Smooth muscle cell of the umbilical artery (primary cell): ENCODE results near the gene RAD52. TPM values are rescaled to one million over a fixed set of nuclear protein-coding genes. Genes with fewer than 3 reads are reported as not detected.

ENCODE experiments used
- total RNA-seq: library from RNA; depleted of rRNA; stranded (reverse); fragments of >200 nt; gene quantifications from 2 replicates; pipeline ENCODE4 v1.2.3, GENCODE V29; 2014

The RAD52 gene
- total RNA-seq, result 17.5 and 19.7 TPM in 2 replicates

GRCh38 chr12:949453-950191 lies at the start of gene RAD52:
TSS of gene RAD52 (minus strand) at chr12:949694. CDS start at chr12:933058, 16,636 bp downstream.

GRCh38 chr12:990661-991349 lies 41.3 kb upstream of the RAD52 start, which contains the start of gene ERC1:
TSS of gene ERC1 (plus strand) at chr12:991223. CDS start at chr12:1027904, 36,681 bp downstream.

Other genes with a start within 250 kb of the RAD52 start
- gene WNK1, start 197.1 kb downstream of the RAD52 start, total RNA-seq, result 75.7 and 139 TPM in 2 replicates
- gene ERC1, start 41.5 kb upstream of the RAD52 start, total RNA-seq, result 35.9 and 43.7 TPM in 2 replicates